Endothelial cell of umbilical vein (primary cell): ENCODE measurements around the gene TRPM8. TPM values are rescaled to one million over a fixed set of nuclear protein-coding genes. Genes with fewer than 3 reads are reported as not detected.

ENCODE experiments used
- BruUV-seq: library from RNA; stranded (reverse); fragments of 400-500 nt; replicated peaks from 2 replicates; lab custom pipeline; 2021; lab: Mats Ljungman, UMichigan
- CTCF ChIA-PET: fragments of 300-600, 350-600 bp; sonication (Branson Sonifier 250); formaldehyde crosslinking; loops from one replicate; lab custom pipeline; 2021; ENCODE audit warnings: antibody characterized with exemption, inconsistent platforms; lab: Charles Lee
- POLR2A ChIA-PET: fragments of 300-600, 350-600 bp; sonication (Branson Sonifier 250); formaldehyde crosslinking; loops from one replicate; lab custom pipeline; 2021; ENCODE audit warnings: antibody characterized with exemption, inconsistent platforms; lab: Charles Lee
- DNase-seq: peaks from one replicate; pipeline ENCODE4 v3.0.0-alpha.2; 2011; ENCODE audit warnings: low read depth, low spot score
- FAIRE-seq: peaks from 2 replicates; lab custom pipeline; 2011; peaks lifted over from hg19 to GRCh38; lab: Jason Lieb, UNC
- H2AFZ ChIP-seq: 2 replicates; pipeline ENCODE4 v1.6.0; 2012; ENCODE audit warnings: low read depth, low read length, control low read depth, inconsistent platforms
- H3K27ac ChIP-seq: 2 replicates; pipeline ENCODE4 v1.5.1; 2011; ENCODE audit warnings: low read depth, mild to moderate bottlenecking, control low read depth, low read length, moderate library complexity; ENCODE audit not compliant: insufficient read depth
- H3K27me3 ChIP-seq, 2 experiments: 2 replicates each; pipeline versions ENCODE4 v1.6.0 to v1.6.1; 2011; ENCODE audit warnings: low read length in 2 of 2, mixed read lengths in 1 of 2; ENCODE audit not compliant: control insufficient read depth in 2 of 2, insufficient read depth in 2 of 2
- H3K36me3 ChIP-seq, 2 experiments: 2 replicates in 1 of 2; 3 replicates in 1 of 2; pipeline ENCODE4 v1.5.1; 2011; ENCODE audit warnings: low read length in 2 of 2, mild to moderate bottlenecking in 1 of 2, moderate library complexity in 1 of 2; ENCODE audit not compliant: control insufficient read depth in 2 of 2, insufficient read depth in 2 of 2; ENCODE audit errors: extremely low read depth in 1 of 2
- H3K4me1 ChIP-seq: 3 replicates; pipeline ENCODE4 v1.5.1; 2011; ENCODE audit warnings: mild to moderate bottlenecking, low read length; ENCODE audit not compliant: control insufficient read depth, insufficient read depth; ENCODE audit errors: extremely low read depth
- H3K4me2 ChIP-seq: 2 replicates; pipeline ENCODE4 v1.6.1; 2011; ENCODE audit warnings: low read length, control low read depth, mixed read lengths; ENCODE audit not compliant: insufficient read depth
- H3K4me3 ChIP-seq, 3 experiments: fragments of 200-600 bp in 1 of 3; sonication (generic), shearing (Covaris generic) in 1 of 3; replicated peaks in 1 of 3; 2 replicates each; pipeline ENCODE4 v1.5.1; 2011 to 2016; ENCODE audit warnings: control low read depth in 3 of 3, low read length in 3 of 3, mild to moderate bottlenecking in 2 of 3, inconsistent platforms in 1 of 3, low read depth in 1 of 3, moderate library complexity in 1 of 3; ENCODE audit not compliant: insufficient read depth in 1 of 3
- H3K79me2 ChIP-seq: 2 replicates; pipeline ENCODE4 v1.6.0; 2012; ENCODE audit warnings: low read length, inconsistent platforms; ENCODE audit not compliant: control insufficient read depth, insufficient read depth
- H3K9ac ChIP-seq: replicated peaks from 2 replicates; pipeline ENCODE3; 2011; ENCODE audit warnings: low read length, control low read depth; ENCODE audit not compliant: insufficient read depth; ENCODE audit errors: extremely low read depth
- H3K9me1 ChIP-seq: replicated peaks from 3 replicates; pipeline ENCODE4 v1.6.0; 2011; ENCODE audit warnings: mild to moderate bottlenecking, low read length; ENCODE audit not compliant: control insufficient read depth, insufficient read depth; ENCODE audit errors: extremely low read depth
- H3K9me3 ChIP-seq: replicated peaks from 2 replicates; pipeline ENCODE4 v1.5.1; 2012; ENCODE audit warnings: low read length, inconsistent platforms; ENCODE audit not compliant: control insufficient read depth, insufficient read depth
- H4K20me1 ChIP-seq: replicated peaks from 2 replicates; pipeline ENCODE3; 2011; ENCODE audit warnings: mild to moderate bottlenecking, low read length; ENCODE audit not compliant: control insufficient read depth, insufficient read depth; ENCODE audit errors: extremely low read depth
- CTCF ChIP-seq, 2 donors: IDR thresholded peaks; 1 replicate in 1 of 2; 2 replicates in 1 of 2; pipeline ENCODE4 v1.5.1; 2011; ENCODE audit warnings: low read length in 2 of 2, mild to moderate bottlenecking in 2 of 2, moderate library complexity in 2 of 2, control low read depth in 1 of 2, inconsistent platforms in 1 of 2, low read depth in 1 of 2; ENCODE audit not compliant: insufficient read depth in 1 of 2; ENCODE audit errors: extremely low read depth in 1 of 2
- EZH2 ChIP-seq: IDR thresholded peaks from 2 replicates; pipeline ENCODE4 v1.6.1; 2012; ENCODE audit warnings: borderline replicate concordance, low read depth, mild to moderate bottlenecking, moderate library complexity, low read length, inconsistent platforms; ENCODE audit not compliant: severe bottlenecking
- FOS ChIP-seq: IDR thresholded peaks from 2 replicates; pipeline ENCODE4 v1.6.1; 2011; ENCODE audit warnings: mild to moderate bottlenecking, low read length, moderate library complexity, borderline replicate concordance; ENCODE audit not compliant: insufficient read depth
- GATA2 ChIP-seq: IDR thresholded peaks from 2 replicates; pipeline ENCODE4 v1.7.0; 2011; ENCODE audit warnings: low read depth, mild to moderate bottlenecking, moderate library complexity, mixed read lengths, low read length; ENCODE audit not compliant: insufficient read length, insufficient read depth
- JUN ChIP-seq: IDR thresholded peaks from 2 replicates; pipeline ENCODE4 v1.6.1; 2011; ENCODE audit warnings: borderline replicate concordance, low read depth; ENCODE audit not compliant: insufficient read length, insufficient read depth
- MAX ChIP-seq: IDR thresholded peaks from 2 replicates; pipeline ENCODE4 v1.6.1; 2011; ENCODE audit not compliant: insufficient read depth, insufficient read length
- MYC ChIP-seq: IDR thresholded peaks from one replicate; pipeline ENCODE4 v1.6.1; 2011; ENCODE audit warnings: mild to moderate bottlenecking, low read depth, low read length
- POLR2A ChIP-seq: IDR thresholded peaks from 2 replicates; pipeline ENCODE4 v1.6.1; 2012; ENCODE audit warnings: low read depth, mild to moderate bottlenecking, control low read depth, low read length
- POLR2AphosphoS5 ChIP-seq: IDR thresholded peaks from 2 replicates; pipeline ENCODE4 v1.6.1; 2012; ENCODE audit warnings: low read depth, mild to moderate bottlenecking, control low read depth, low read length, moderate library complexity; ENCODE audit not compliant: insufficient read depth
- dilution Hi-C: fragments of 300-500 bp; cut with MboI; formaldehyde crosslinking; loops from one replicate; pipeline ENCODE4 v1.15.0; 2019; ENCODE audit warnings: low sequenced_read_pairs; ENCODE audit not compliant: extremely low pct_ligation_motif_present
- intact Hi-C: fragments of 100-400 bp; cut with micrococcal nuclease; formaldehyde crosslinking; loops from one replicate; pipeline ENCODE4 v1.10.0; 2022
- polyA plus RNA-seq, 4 experiments: library from polyadenylated mRNA; depleted of rRNA in 3 of 4; stranded (reverse) in 3 of 4; unstranded in 1 of 4; fragments of >200 nt; gene quantifications; 2 replicates each; pipeline versions ENCODE4 v1.2.1 to v1.2.3, GENCODE V29; 2011 to 2012; ENCODE audit warnings: missing spikeins in 1 of 4
- total RNA-seq: library from RNA; stranded (reverse); gene quantifications from 2 replicates; pipeline ENCODE4 v1.2.3, GENCODE V29; 2021

Gene TRPM8
- total and polyA plus RNA-seq, 2 donors (not counting 3 experiments of a cell fraction or from before 2014, with no cell fraction given) = not detected

- CTCF ChIA-PET = interaction anchor here (1.0 to 1.1 kb wide), 2 partner anchors 14 to 20 kb away, joined by 3 to 4 read pairs; no protein-coding TSS in a partner anchor
- H2AFZ ChIP-seq = peak overlapping the region; percentile 28
- H3K9me3 ChIP-seq = no peaks in the 10 kb centered on the region
- H3K4me2 ChIP-seq = no peak overlapping the region
- H3K36me3 ChIP-seq = no peaks in the 10 kb centered on the region
- H3K79me2 ChIP-seq = no peaks in the 10 kb centered on the region
- POLR2A ChIA-PET = no interaction called here
- DNase-seq (no peak), FAIRE-seq (no peak)
- H4K20me1 ChIP-seq = no peaks in the 10 kb centered on the region
- TF ChIP-seq CTCF (IDR thresholded peaks at IDR 0.05; ENCODE audit: extremely low read depth in 1 of 2, insufficient read depth in 1 of 2, low read depth in 1 of 2, low read length in 2 of 2) = no peak
- no peak for TF ChIP-seq MYC
- no peak for TF ChIP-seq EZH2
- TF ChIP-seq GATA2 = no peak
- no peak for TF ChIP-seq POLR2AphosphoS5
- no peak for TF ChIP-seq FOS
- TF ChIP-seq JUN = no peak
- TF ChIP-seq POLR2A = no peak
- TF ChIP-seq MAX = no peak
- H3K27ac ChIP-seq = peak overlapping the region; percentile 59
- BruUV-seq = no TSS peak
- dilution Hi-C loops (no loop called here), intact Hi-C loops (no loop called here)
- H3K9ac ChIP-seq = no peak overlapping the region
- no peaks in the 10 kb centered on the region for H3K9me1 ChIP-seq
- peaks cover 17% of the 10 kb centered on the region for H3K4me1 ChIP-seq
- H3K27me3 ChIP-seq = no peaks in the 10 kb centered on the region
- no peak overlapping the region for H3K4me3 ChIP-seq
Observed at GRCh38 chr2:234033174-234033573, 116.0 kb downstream of the TRPM8 start.
